Activated CD8-positive, alpha-beta memory T cell treated with anti-CD3 and anti-CD28 coated beads for 4 hours (primary cell): ENCODE results near the gene ATP8B3.

Experiments
- DNase-seq, 2 donors: peaks; one replicate each; pipeline ENCODE4 v3.0.0-alpha.2; 2020; ENCODE audit warnings: low read depth in 2 of 2

ATP8B3 gene

GRCh38 chr19:1744822-1745563 lies 67.1 kb downstream of the ATP8B3 start:
- DNase-seq, result no peak

- no peak for DNase-seq
Measured at GRCh38 chr19:1744133-1744665, 67.9 kb downstream of the ATP8B3 start.

GRCh38 chr19:1742989-1743696 lies 68.9 kb downstream of the ATP8B3 start:
- DNase-seq, result no peak

- DNase-seq, result no peak
Measured at GRCh38 chr19:1739960-1740629, 72.0 kb downstream of the ATP8B3 start.

- DNase-seq, result no peak
Measured at GRCh38 chr19:1736927-1737326, 75.1 kb downstream of the ATP8B3 start.

DNA sequence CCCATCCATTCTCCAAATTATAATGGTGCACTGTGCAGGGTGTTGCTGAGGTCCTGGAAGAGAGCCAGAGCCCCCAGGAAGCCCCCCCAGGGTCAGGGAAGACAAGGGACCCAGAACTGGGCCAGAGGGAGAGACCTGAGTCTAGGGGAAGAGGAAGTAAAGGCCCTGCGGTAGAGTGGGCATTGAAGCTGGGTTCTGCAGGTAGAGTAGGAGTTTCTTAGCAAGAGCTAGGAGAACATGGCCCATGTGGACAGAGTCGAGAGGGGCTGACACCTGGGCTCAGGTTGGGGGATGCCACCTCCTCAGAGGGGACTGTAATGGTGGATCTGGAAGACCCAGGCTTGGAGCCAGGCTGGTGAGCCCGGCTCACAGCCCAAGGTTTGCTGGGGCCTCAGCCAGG lies 75.8 kb downstream of the ATP8B3 start:
- no peak for DNase-seq

DNA sequence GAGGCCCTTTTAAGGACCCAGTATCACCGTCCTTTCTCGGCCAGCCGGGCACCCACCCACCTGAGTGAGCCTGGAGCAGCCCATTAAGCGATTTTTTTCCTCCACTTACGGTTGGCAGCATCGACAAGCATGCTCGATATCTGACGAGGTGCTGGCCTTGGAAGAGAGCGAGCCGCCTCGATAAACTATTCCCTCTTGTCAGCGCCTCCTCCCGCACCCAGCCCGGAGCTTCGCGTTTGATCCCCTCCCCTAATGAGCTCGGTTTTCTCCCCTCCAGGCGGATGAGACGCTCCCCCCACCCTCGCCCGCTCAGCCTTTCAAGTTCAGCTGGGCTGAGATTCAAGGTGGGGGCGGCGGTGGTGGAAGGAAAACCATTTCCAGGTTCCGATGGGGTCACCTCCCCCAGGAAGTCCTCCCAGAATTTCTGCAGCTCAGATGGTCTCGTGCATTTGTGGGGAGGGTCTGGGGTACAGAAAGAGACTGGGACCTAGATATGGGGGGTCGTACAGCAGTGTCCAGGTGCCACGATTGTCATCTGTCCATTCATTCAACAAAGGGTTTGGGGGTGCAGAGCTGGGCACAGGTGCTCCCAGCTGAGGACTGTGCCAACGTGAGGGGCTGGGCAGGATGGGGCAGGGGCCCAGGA lies 77.6 kb downstream of the ATP8B3 start:
- DNase-seq, result no peak
